ENCODE measurements around the gene UBIAD1.

- no peak for TF ChIP-seq EZH2 (IDR thresholded peaks at IDR 0.05; ENCODE audit: borderline replicate concordance, low read length)
- no peak for TF ChIP-seq CTCF (conservative IDR thresholded peaks at IDR 0.05 in 1 of 2, IDR thresholded peaks at IDR 0.05 in 1 of 2; ENCODE audit: extremely low read depth in 1 of 2, insufficient read depth in 1 of 2, low read depth in 1 of 2, low read length in 2 of 2)
These were observed 39.8 kb upstream of the UBIAD1 start for GRCh38 chr1:11233208-11233607.

Measured in mammary epithelial cell (primary cell).